Neural progenitor cell (in vitro differentiated cells): ENCODE data around the gene OPTC. TPM values are rescaled to one million over a fixed set of nuclear protein-coding genes. Genes with fewer than 3 reads are reported as not detected.
A peak's percentile ranks its signal among the peaks of the same experiment; 100 is the strongest.

Experiments used
- DNase-seq: peaks from one replicate; pipeline ENCODE4 v3.0.0-alpha.2; 2016; ENCODE audit warnings: low spot score
- H2AFZ ChIP-seq: fragments of 200-600 bp; sonication (generic); replicated peaks from 2 replicates; pipeline ENCODE4 v1.6.1; 2016; ENCODE audit warnings: antibody characterized with exemption
- H3F3A ChIP-seq: fragments of 200-600 bp; sonication (generic); 2 replicates; pipeline ENCODE4 v1.6.1; 2016; ENCODE audit warnings: antibody characterized with exemption, low read depth
- H3K27ac ChIP-seq: fragments of 200-600 bp; sonication (generic); 2 replicates; pipeline ENCODE4 v1.5.1; 2016; ENCODE audit warnings: mild to moderate bottlenecking
- H3K27me3 ChIP-seq: fragments of 200-600 bp; sonication (generic); 2 replicates; pipeline ENCODE4 v1.6.1; 2016; ENCODE audit warnings: mild to moderate bottlenecking, moderate library complexity
- H3K36me3 ChIP-seq: fragments of 200-600 bp; sonication (generic); 2 replicates; pipeline ENCODE4 v1.5.1; 2016
- H3K4me1 ChIP-seq: fragments of 200-600 bp; sonication (generic); 2 replicates; pipeline ENCODE4 v1.6.1; 2016; ENCODE audit warnings: mixed run types
- H3K4me2 ChIP-seq: fragments of 200-600 bp; sonication (generic); 2 replicates; pipeline ENCODE4 v1.6.1; 2016
- H3K4me3 ChIP-seq: fragments of 200-600 bp; sonication (generic); 2 replicates; pipeline ENCODE4 v1.5.1; 2016
- H3K79me2 ChIP-seq: fragments of 200-600 bp; sonication (generic); 2 replicates; pipeline ENCODE4 v1.6.1; 2016; ENCODE audit warnings: low read depth
- H3K9ac ChIP-seq: fragments of 200-600 bp; sonication (generic); 2 replicates; pipeline ENCODE4 v1.6.1; 2016
- H3K9me3 ChIP-seq: fragments of 200-600 bp; sonication (generic); 2 replicates; pipeline ENCODE4 v1.5.1; 2016; ENCODE audit warnings: low read depth
- H4K20me1 ChIP-seq: fragments of 200-600 bp; sonication (generic); 2 replicates; pipeline ENCODE4 v1.6.1; 2016; ENCODE audit warnings: low read depth
- H3K27ac Mint-ChIP-seq: 3 replicates; pipeline ENCODE4 v1.8.0; 2021; ENCODE audit warnings: mixed read lengths
- H3K27me3 Mint-ChIP-seq: 2 replicates; pipeline ENCODE4 v1.8.0; 2022; ENCODE audit warnings: low read depth, mild to moderate bottlenecking, inconsistent platforms, moderate library complexity, mixed read lengths; ENCODE audit not compliant: insufficient read depth
- H3K36me3 Mint-ChIP-seq: 3 replicates; pipeline ENCODE4 v1.8.0; 2021; ENCODE audit warnings: mixed read lengths
- H3K4me1 Mint-ChIP-seq: 3 replicates; pipeline ENCODE4 v1.8.0; 2021; ENCODE audit warnings: mixed read lengths
- H3K4me3 Mint-ChIP-seq: 3 replicates; pipeline ENCODE4 v1.8.0; 2021; ENCODE audit warnings: mild to moderate bottlenecking, moderate library complexity, mixed read lengths
- H3K9me3 Mint-ChIP-seq: 3 replicates; pipeline ENCODE4 v1.8.0; 2020; ENCODE audit warnings: mixed read lengths
- CTCF ChIP-seq: fragments of 200-600 bp; sonication (generic); IDR thresholded peaks from 2 replicates; pipeline ENCODE4 v1.5.1; 2017; ENCODE audit warnings: antibody characterized with exemption, mild to moderate bottlenecking
- EZH2 ChIP-seq: fragments of 200-600 bp; sonication (generic); IDR thresholded peaks from 2 replicates; pipeline ENCODE4 v1.6.1; 2017; ENCODE audit warnings: antibody characterized with exemption, mild to moderate bottlenecking, moderate library complexity
- EZH2phosphoT487 ChIP-seq: fragments of 200-600 bp; sonication (generic); IDR thresholded peaks from 2 replicates; pipeline ENCODE4 v1.6.1; 2017; ENCODE audit warnings: antibody characterized with exemption
- total RNA-seq: library from RNA; depleted of rRNA; stranded (reverse); fragments of >200 nt; gene quantifications from 2 replicates; pipeline ENCODE4 v1.2.3, GENCODE V29; 2015; ENCODE audit warnings: low replicate concordance

OPTC gene
- total RNA-seq, 1 donor from 2014 or later: not detected

DNA sequence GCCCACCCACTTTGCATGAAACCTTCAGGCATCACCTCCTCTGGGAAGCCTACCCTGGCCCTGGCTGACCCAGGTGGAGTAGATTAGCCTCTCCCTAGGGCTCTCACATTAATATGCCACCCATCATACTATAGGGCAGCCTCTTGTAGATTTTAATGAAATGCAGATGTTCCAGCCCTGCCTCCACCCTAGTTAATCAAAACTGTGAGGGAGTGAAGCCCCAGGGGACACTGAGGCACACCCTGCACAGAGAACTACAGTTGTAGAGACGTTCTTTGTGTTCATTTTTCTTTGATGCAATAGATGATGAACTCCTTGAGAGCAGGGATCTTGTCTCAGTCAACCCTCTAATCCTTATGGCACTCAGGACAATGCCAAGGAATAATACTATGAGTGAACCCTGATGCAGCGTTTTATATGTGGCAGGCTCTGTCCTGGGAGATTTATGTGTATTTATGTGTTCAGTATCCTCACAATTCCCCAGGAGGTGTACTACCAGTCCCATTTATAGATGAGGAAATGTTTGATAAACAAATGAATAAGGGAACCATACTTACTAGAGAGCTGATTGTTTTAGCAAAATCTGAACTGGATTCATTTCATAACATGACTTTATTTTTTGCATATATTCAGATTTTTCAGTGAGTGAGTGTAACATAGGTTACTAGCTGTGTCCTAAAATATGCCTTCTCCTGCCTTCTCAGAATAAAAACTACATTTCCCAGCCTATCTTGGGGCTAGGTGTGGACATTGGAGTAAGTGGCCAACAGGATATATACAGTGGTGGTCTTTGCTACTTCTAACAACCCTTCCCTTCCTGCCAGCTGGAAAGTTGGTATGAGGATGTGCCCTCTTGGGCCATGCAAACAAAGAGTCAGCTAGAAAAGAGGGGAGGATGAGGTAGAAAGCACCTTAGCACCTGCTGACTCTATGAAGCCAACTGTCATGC is 41.8 kb upstream of the OPTC start:
- Mint-ChIP-seq H3K9me3 (no peaks in the 10 kb centered on the region), H3K27ac (no peak overlapping the region), H3K4me3 (peak overlapping the region; percentile 54), H3K36me3 (no peaks in the 10 kb centered on the region), H3K4me1 (peaks cover 62% of the 10 kb centered on the region), H3K27me3 (peaks cover 15% of the 10 kb centered on the region)
- H3K27me3 ChIP-seq: no peaks in the 10 kb centered on the region
- no peak overlapping the region for H3K27ac ChIP-seq
- TF ChIP-seq CTCF (no peak), EZH2phosphoT487 (no peak), EZH2 (no peak)
- H4K20me1 ChIP-seq: no peaks in the 10 kb centered on the region
- no peaks in the 10 kb centered on the region for H3K79me2 ChIP-seq
- H2AFZ ChIP-seq: no peak overlapping the region
- no peak overlapping the region for H3K9ac ChIP-seq
- H3F3A ChIP-seq: peaks cover 21% of the 10 kb centered on the region
- H3K4me2 ChIP-seq: no peak overlapping the region
- H3K36me3 ChIP-seq: no peaks in the 10 kb centered on the region
- DNase-seq: no peak
- no peaks in the 10 kb centered on the region for H3K9me3 ChIP-seq
- no peak overlapping the region for H3K4me3 ChIP-seq
- peaks cover 31% of the 10 kb centered on the region for H3K4me1 ChIP-seq

DNA sequence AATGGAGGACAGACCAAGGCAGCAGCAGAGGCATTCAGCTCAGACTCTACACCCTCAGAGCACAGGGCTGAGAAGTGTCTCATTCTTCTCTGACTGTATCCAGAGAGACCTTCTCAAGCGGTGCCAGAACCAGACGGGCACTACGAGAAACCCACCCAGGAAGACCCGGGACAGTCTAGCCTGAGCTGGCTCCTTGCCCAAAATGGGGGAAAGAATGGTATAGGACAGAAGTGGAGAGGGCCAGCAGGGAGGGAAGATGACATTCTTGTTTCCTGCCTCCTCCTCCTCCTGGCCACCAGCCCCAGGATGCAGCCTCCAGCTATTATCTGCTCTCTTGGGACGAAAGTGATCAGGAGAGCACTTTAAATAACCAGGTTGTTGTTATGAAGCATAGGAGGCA is 40.9 kb upstream of the OPTC start:
- Histone ChIP-seq H3K36me3 (peaks cover under 1% of the 10 kb centered on the region), H3K79me2 (no peaks in the 10 kb centered on the region), H3K9ac (no peak overlapping the region), H3K27me3 (no peaks in the 10 kb centered on the region), H2AFZ (no peak overlapping the region), H3K4me1 (peaks cover 34% of the 10 kb centered on the region), H3F3A (peaks cover 25% of the 10 kb centered on the region), H3K27ac (no peak overlapping the region), H3K9me3 (no peaks in the 10 kb centered on the region), H3K4me2 (no peak overlapping the region), H3K4me3 (no peak overlapping the region), H4K20me1 (no peaks in the 10 kb centered on the region)
- peaks cover 64% of the 10 kb centered on the region for H3K4me1 Mint-ChIP-seq
- H3K36me3 Mint-ChIP-seq: no peaks in the 10 kb centered on the region
- peaks cover 15% of the 10 kb centered on the region for H3K27me3 Mint-ChIP-seq
- H3K4me3 Mint-ChIP-seq: no peak overlapping the region
- TF ChIP-seq EZH2 (no peak), CTCF (no peak), EZH2phosphoT487 (no peak)
- DNase-seq: no peak
- H3K9me3 Mint-ChIP-seq: no peaks in the 10 kb centered on the region
- peak overlapping the region; percentile 38 for H3K27ac Mint-ChIP-seq

- Histone ChIP-seq H3F3A (peaks cover 25% of the 10 kb centered on the region), H3K27ac (no peak overlapping the region), H3K9me3 (no peaks in the 10 kb centered on the region), H3K36me3 (peaks cover 6% of the 10 kb centered on the region), H3K27me3 (no peaks in the 10 kb centered on the region), H3K4me1 (peaks cover 28% of the 10 kb centered on the region), H2AFZ (no peak overlapping the region), H3K9ac (no peak overlapping the region), H3K4me2 (no peak overlapping the region), H3K4me3 (no peak overlapping the region), H4K20me1 (no peaks in the 10 kb centered on the region), H3K79me2 (no peaks in the 10 kb centered on the region)
- no peak for DNase-seq
- Mint-ChIP-seq H3K4me3 (no peak overlapping the region), H3K36me3 (no peaks in the 10 kb centered on the region), H3K4me1 (peaks cover 58% of the 10 kb centered on the region), H3K27me3 (peaks cover 15% of the 10 kb centered on the region), H3K9me3 (no peaks in the 10 kb centered on the region), H3K27ac (no peak overlapping the region)
- TF ChIP-seq EZH2phosphoT487: no peak
- no peak for TF ChIP-seq CTCF
These were observed 40.3 kb upstream of the OPTC start for GRCh38 chr1:203453616-203454015.
